Epidermal melanocyte (primary cell): ENCODE data around the gene FKBP11.
"Not testable (repeated sequence)": the region's sequence is repeated elsewhere in the genome, so short reads cannot be mapped to it uniquely, and the experiment has no call there.

Experiments
- DNase-seq: peaks from one replicate; pipeline ENCODE4 v3.0.0; 2011; ENCODE audit warnings: low spot score; ENCODE audit not compliant: insufficient read length

The FKBP11 gene

GRCh38 chr12:48910196-48910595 is 15.1 kb downstream of the FKBP11 start:
- DNase-seq = no peak

GRCh38 chr12:48909698-48910097 is 15.6 kb downstream of the FKBP11 start:
- not testable (repeated sequence) for DNase-seq

GRCh38 chr12:48907245-48907644 is 18.0 kb downstream of the FKBP11 start:
- no peak for DNase-seq

- DNase-seq = peak; percentile 79
These were observed 21.3 kb downstream of the FKBP11 start for GRCh38 chr12:48903982-48904411.

GRCh38 chr12:48903363-48903981 is 21.8 kb downstream of the FKBP11 start:
- DNase-seq = no peak

GRCh38 chr12:48901278-48901677 is 24.0 kb downstream of the FKBP11 start:
- no peak for DNase-seq

GRCh38 chr12:48899651-48900050 is 25.6 kb downstream of the FKBP11 start:
- DNase-seq = no peak

- no peak for DNase-seq
These were observed 31.0 kb downstream of the FKBP11 start for GRCh38 chr12:48894271-48894670.

GRCh38 chr12:48890657-48891418 is 34.5 kb downstream of the FKBP11 start:
- no peak for DNase-seq

GRCh38 chr12:48889679-48890078 is 35.6 kb downstream of the FKBP11 start:
- no peak for DNase-seq

- DNase-seq = no peak
These were observed 41.8 kb downstream of the FKBP11 start for GRCh38 chr12:48883305-48884161.

- DNase-seq = no peak
These were observed 42.4 kb downstream of the FKBP11 start for GRCh38 chr12:48882972-48883304.

GRCh38 chr12:48882315-48882687 is 43.0 kb downstream of the FKBP11 start:
- DNase-seq = no peak

- DNase-seq = no peak
These were observed 43.5 kb downstream of the FKBP11 start for GRCh38 chr12:48881686-48882314.

- no peak for DNase-seq
These were observed 44.6 kb downstream of the FKBP11 start for GRCh38 chr12:48880647-48881046.

- no peak for DNase-seq
These were observed 46.7 kb downstream of the FKBP11 start for GRCh38 chr12:48878548-48878947.

GRCh38 chr12:48875944-48876515 is 49.3 kb downstream of the FKBP11 start:
- no peak for DNase-seq

- DNase-seq = not testable (repeated sequence)
These were observed 51.8 kb downstream of the FKBP11 start for GRCh38 chr12:48873534-48873933.

- no peak for DNase-seq
These were observed 52.2 kb downstream of the FKBP11 start for GRCh38 chr12:48873096-48873495.
